Small intestine (tissue), 7 donors: ENCODE measurements around the gene LDAH. TPM values are rescaled to one million over a fixed set of nuclear protein-coding genes. Genes with fewer than 3 reads are reported as not detected.
"Not testable (repeated sequence)": the region's sequence is repeated elsewhere in the genome, so short reads cannot be mapped to it uniquely, and the experiment has no call there.

ENCODE experiments used
- DNase-seq, 2 donors: peaks; one replicate each; pipeline versions ENCODE4 v3.0.0 to v3.0.0-alpha.2; 2013
- FAIRE-seq: peaks from 2 replicates; lab custom pipeline; 2012; peaks lifted over from hg19 to GRCh38; lab: Jason Lieb, UNC
- H3K27ac ChIP-seq, 3 donors: one replicate each; pipeline ENCODE4 v1.5.1; 2013; ENCODE audit warnings: low read length in 2 of 3, mild to moderate bottlenecking in 2 of 3, control low read depth in 1 of 3, inconsistent platforms in 1 of 3, low read depth in 1 of 3, moderate library complexity in 1 of 3
- H3K27me3 ChIP-seq, 3 donors: one replicate each; pipeline ENCODE4 v1.6.1; 2013; ENCODE audit warnings: low read length in 3 of 3, inconsistent platforms in 1 of 3; ENCODE audit not compliant: control insufficient read depth in 3 of 3, insufficient read depth in 3 of 3
- H3K36me3 ChIP-seq, 3 donors: one replicate each; pipeline ENCODE4 v1.6.1; 2013; ENCODE audit warnings: low read length in 3 of 3, inconsistent platforms in 1 of 3, low read depth in 1 of 3, mild to moderate bottlenecking in 1 of 3, moderate library complexity in 1 of 3; ENCODE audit not compliant: control insufficient read depth in 3 of 3, insufficient read depth in 2 of 3
- H3K4me1 ChIP-seq, 3 donors: one replicate each; pipeline ENCODE4 v1.6.1; 2013; ENCODE audit warnings: low read length in 2 of 3, inconsistent platforms in 1 of 3, low read depth in 1 of 3, mild to moderate bottlenecking in 1 of 3, moderate library complexity in 1 of 3; ENCODE audit not compliant: control insufficient read depth in 3 of 3, insufficient read depth in 2 of 3
- H3K4me3 ChIP-seq, 3 donors: one replicate each; pipeline ENCODE4 v1.5.1; 2013; ENCODE audit warnings: low read length in 3 of 3, control low read depth in 1 of 3, inconsistent platforms in 1 of 3, low read depth in 1 of 3, mild to moderate bottlenecking in 1 of 3, moderate library complexity in 1 of 3
- H3K9me3 ChIP-seq, 2 donors: one replicate each; pipeline ENCODE4 v1.6.1; 2013; ENCODE audit warnings: low read depth in 1 of 2, low read length in 1 of 2; ENCODE audit not compliant: control insufficient read depth in 2 of 2, insufficient read depth in 1 of 2
- WGBS, 3 donors: extraction: QIAGEN DNeasy Blood & Tissue Kit; methylation state at CpG; one replicate each; pipeline ENCODE4 v1.1.7; 2013; 5-methylcytosine and 5-hydroxymethylcytosine counted together
- polyA plus RNA-seq, 4 donors: library from polyadenylated mRNA; stranded (reverse) in 3 of 4; unstranded in 1 of 4; fragments of 200-250 nt in 3 of 4; fragments of 120-200 nt in 1 of 4; gene quantifications; one replicate each; pipeline versions ENCODE4 v1.2.1 to v1.2.3, GENCODE V29; 2013
- donor health status: healthy with polysubstance abuse.
- donor health status: control.
- donor health status: control.
- donor health status: Bipolar disorder and iron deficiency.
- donor health status: healthy.

The LDAH gene
- polyA plus RNA-seq, 4 donors = 4.3 to 32.1 (median 10.4) TPM

GRCh38 chr2:20724500-20725053, 98.3 kb downstream of the LDAH start:
- DNase-seq (no peak), FAIRE-seq (no peak)
- no peaks in the 10 kb centered on the region for H3K36me3 ChIP-seq
- H3K9me3 ChIP-seq = no peaks in the 10 kb centered on the region
- no peaks in the 10 kb centered on the region for H3K27me3 ChIP-seq
- no peak overlapping the region for H3K4me3 ChIP-seq
- no peak overlapping the region for H3K27ac ChIP-seq
- 95 to 97% (median 96%) methylated on average over 3 of the region's 3 CpGs for WGBS, 3 donors
- H3K4me1 ChIP-seq = peaks cover 0 to 14% (median 4%) of the 10 kb centered on the region in 3 donors

- no peaks in the 10 kb centered on the region for H3K27me3 ChIP-seq
- no peaks in the 10 kb centered on the region for H3K36me3 ChIP-seq
- no peak for DNase-seq
- no peaks in the 10 kb centered on the region for H3K9me3 ChIP-seq
- H3K27ac ChIP-seq = no peak overlapping the region
- FAIRE-seq = no peak
- peaks cover 0 to 11% (median 4%) of the 10 kb centered on the region in 3 donors for H3K4me1 ChIP-seq
- no peak overlapping the region for H3K4me3 ChIP-seq
These were observed 99.4 kb downstream of the LDAH start for GRCh38 chr2:20723543-20723942.

GRCh38 chr2:20722592-20723240, 100.2 kb downstream of the LDAH start:
- Histone ChIP-seq H3K4me1 (peaks cover 0 to 3% (median 0%) of the 10 kb centered on the region in 3 donors), H3K27me3 (no peaks in the 10 kb centered on the region), H3K36me3 (peaks cover 0 to under 1% (median 0%) of the 10 kb centered on the region in 3 donors), H3K27ac (no peak overlapping the region), H3K4me3 (no peak overlapping the region), H3K9me3 (peaks cover 0 to under 1% of the 10 kb centered on the region in 2 donors)
- DNase-seq (no peak), FAIRE-seq (no peak)
- WGBS, 3 donors = 97 to 100% (median 100%) methylated on average over 1 of the region's 1 CpG

DNA sequence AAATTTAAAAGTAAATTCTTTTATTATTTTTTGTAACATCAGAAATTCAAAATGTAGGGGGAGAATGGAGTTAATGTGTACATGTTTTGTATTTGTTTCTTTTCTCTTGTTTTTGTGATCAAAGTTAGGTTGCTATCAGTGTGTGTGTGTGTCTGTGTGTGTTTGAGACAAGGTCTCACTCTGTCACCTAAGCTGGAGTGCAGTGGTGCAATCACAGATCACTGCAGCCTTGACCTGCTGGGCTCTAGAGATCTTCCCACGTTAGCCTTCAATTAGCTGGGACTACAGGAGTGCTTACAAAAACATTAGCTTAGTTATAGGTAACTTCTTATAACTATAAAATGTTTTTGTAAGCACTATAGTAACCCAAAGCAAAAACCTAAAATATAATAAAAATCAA, 105.3 kb downstream of the LDAH start:
- Histone ChIP-seq H3K36me3 (peaks cover 0 to 2% (median 0%) of the 10 kb centered on the region in 3 donors), H3K27ac (no peak overlapping the region), H3K4me1 (no peaks in the 10 kb centered on the region), H3K4me3 (no peak overlapping the region), H3K27me3 (no peaks in the 10 kb centered on the region), H3K9me3 (peaks cover 0 to 2% of the 10 kb centered on the region in 2 donors)
- FAIRE-seq (no peak), DNase-seq (no peak)
- 88 to 93% (median 92%) methylated on average over 1 of the region's 1 CpG for WGBS, 3 donors

DNA sequence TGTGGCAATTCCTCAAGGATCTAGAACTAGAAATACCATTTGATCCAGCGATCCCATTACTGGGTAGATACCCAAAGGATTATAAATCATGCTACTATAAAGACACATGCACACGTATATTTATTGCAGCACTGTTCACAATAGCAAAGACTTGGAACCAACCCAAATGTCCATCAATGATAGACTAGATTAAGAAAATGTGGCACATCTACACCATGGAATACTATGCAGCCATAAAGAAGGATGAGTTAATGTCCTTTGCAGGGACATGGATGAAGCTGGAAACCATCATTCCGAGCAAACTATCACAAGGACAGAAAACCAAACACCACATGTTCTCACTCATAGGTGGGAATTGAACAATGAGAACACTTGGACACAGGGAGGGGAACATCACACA, 106.7 kb downstream of the LDAH start:
- not testable (repeated sequence) for H3K4me1 ChIP-seq, H3K27ac ChIP-seq, H3K4me3 ChIP-seq, H3K36me3 ChIP-seq, FAIRE-seq, H3K27me3 ChIP-seq, DNase-seq
- 98% methylated on average over 3 of the region's 3 CpGs for WGBS, 3 donors
- H3K9me3 ChIP-seq = peaks cover 0 to 11% of the 10 kb centered on the region in 2 donors

GRCh38 chr2:20714412-20714811, 108.5 kb downstream of the LDAH start:
- not testable (repeated sequence) for FAIRE-seq, H3K4me1 ChIP-seq, H3K27me3 ChIP-seq, H3K27ac ChIP-seq, DNase-seq, H3K36me3 ChIP-seq, H3K4me3 ChIP-seq
- peaks cover 0 to 11% of the 10 kb centered on the region in 2 donors for H3K9me3 ChIP-seq
- WGBS, 3 donors = 86 to 96% (median 94%) methylated on average over 2 of the region's 2 CpGs

DNA sequence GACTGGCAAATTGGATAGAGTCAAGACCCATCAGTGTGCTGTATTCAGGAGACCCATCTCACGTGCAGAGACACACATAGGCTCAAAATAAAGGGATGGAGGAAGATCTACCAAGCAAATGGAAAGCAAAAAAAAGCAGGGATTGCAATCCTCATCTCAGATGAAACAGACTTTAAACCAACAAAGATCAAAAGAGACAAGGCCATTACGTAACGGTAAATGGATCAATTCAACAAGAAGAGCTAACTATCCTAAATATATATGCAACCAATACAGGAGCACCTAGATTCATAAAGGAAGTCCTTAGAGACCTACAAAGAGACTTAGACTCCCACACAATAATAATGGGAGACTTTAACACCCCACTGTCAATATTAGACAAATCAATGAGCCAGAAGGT, 109.3 kb downstream of the LDAH start:
- H3K36me3 ChIP-seq, DNase-seq, H3K27me3 ChIP-seq, H3K27ac ChIP-seq, FAIRE-seq, H3K4me1 ChIP-seq, H3K4me3 ChIP-seq: not testable (repeated sequence)
- WGBS, 3 donors = 88 to 100% (median 91%) methylated on average over 2 to 3 of the region's 3 CpGs
- peaks cover 0 to 11% of the 10 kb centered on the region in 2 donors for H3K9me3 ChIP-seq

- not testable (repeated sequence) for DNase-seq, H3K4me1 ChIP-seq, H3K27me3 ChIP-seq, H3K9me3 ChIP-seq, FAIRE-seq, H3K27ac ChIP-seq, H3K36me3 ChIP-seq, H3K4me3 ChIP-seq
- WGBS, 3 donors = 98 to 100% (median 99%) methylated on average over 7 of the region's 7 CpGs
These were observed 111.3 kb downstream of the LDAH start for GRCh38 chr2:20711641-20712040.
